Activated naive CD8-positive, alpha-beta T cell treated with anti-CD3 and anti-CD28 coated beads for 36 hours (primary cell): Measurements from ENCODE around the gene KIAA1217. TPM values are rescaled to one million over a fixed set of nuclear protein-coding genes. Genes with fewer than 3 reads are reported as not detected.

ENCODE experiments used
- DNase-seq: peaks from one replicate; pipeline ENCODE4 v3.0.0; 2021
- H3K27ac Mint-ChIP-seq: one replicate; pipeline ENCODE4 v1.8.0; 2022; ENCODE audit warnings: mild to moderate bottlenecking, moderate library complexity, mixed read lengths
- H3K27me3 Mint-ChIP-seq: one replicate; pipeline ENCODE4 v1.8.0; 2022; ENCODE audit warnings: mild to moderate bottlenecking, mixed read lengths
- H3K36me3 Mint-ChIP-seq: one replicate; pipeline ENCODE4 v1.8.0; 2021; ENCODE audit warnings: mild to moderate bottlenecking, mixed read lengths
- H3K4me1 Mint-ChIP-seq: one replicate; pipeline ENCODE4 v1.8.0; 2021; ENCODE audit warnings: mixed read lengths
- H3K4me3 Mint-ChIP-seq: one replicate; pipeline ENCODE4 v1.8.0; 2022; ENCODE audit warnings: mild to moderate bottlenecking, moderate library complexity, mixed read lengths
- H3K9me3 Mint-ChIP-seq: one replicate; pipeline ENCODE4 v1.8.0; 2022; ENCODE audit warnings: mixed read lengths
- total RNA-seq, 2 experiments: library from RNA; stranded (reverse); gene quantifications; one replicate each; pipeline ENCODE4 v1.2.3, GENCODE V29; 2021

The KIAA1217 gene
- total RNA-seq, 2 experiments from 2014 or later: 1.5 to 1.6 TPM

DNA sequence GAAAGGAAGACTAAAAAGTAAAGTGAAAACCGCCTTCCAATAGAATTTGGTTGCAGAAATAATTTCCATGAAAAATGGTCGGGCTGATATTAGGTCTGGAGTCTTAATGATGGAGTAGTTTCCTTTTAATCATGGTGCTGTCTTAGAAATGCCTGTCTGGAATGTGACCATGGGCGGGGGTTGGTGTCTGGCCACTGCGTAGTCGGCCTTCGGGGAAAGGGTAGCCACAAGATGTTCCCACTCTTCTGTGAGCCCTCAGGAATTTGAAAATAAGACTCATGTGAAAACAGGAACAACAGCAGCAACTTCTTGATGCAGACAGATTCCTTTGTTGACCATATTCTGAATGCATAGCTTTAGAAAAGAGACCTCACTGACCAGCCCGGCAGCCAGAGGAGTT lies 176.8 kb downstream of the KIAA1217 start:
- Mint-ChIP-seq H3K27ac (no peak overlapping the region), H3K9me3 (peaks cover 2% of the 10 kb centered on the region), H3K4me3 (no peak overlapping the region), H3K4me1 (peaks cover 12% of the 10 kb centered on the region), H3K36me3 (no peaks in the 10 kb centered on the region), H3K27me3 (peaks cover 39% of the 10 kb centered on the region)
- DNase-seq: no peak

DNA sequence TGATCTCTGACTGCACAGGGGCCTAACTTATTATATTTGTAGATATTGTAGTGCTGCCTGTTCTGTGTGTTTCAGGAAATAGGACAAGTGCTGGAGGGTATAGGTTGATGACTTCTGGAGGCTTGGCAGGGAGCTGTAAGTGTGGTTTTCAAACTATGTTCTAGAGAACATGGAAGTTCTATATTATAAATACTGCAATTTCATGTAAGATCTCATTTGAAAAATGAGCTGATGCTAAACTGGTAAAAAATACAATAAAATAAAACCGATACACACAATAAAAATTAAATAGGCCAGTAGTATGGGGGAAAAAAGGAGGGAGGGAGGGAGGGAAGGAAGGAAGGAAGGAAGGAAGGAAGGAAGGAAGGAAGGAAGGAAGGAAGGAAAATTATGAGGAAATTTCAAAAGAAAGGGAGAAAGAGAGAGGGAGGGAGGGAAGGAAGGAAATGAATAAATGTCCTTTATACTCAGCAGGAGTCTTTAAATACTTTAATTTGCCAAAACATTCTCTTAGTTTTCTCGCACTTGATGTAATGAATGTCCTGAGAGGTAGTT lies 181.3 kb downstream of the KIAA1217 start:
- H3K4me3 Mint-ChIP-seq: no peak overlapping the region
- H3K27ac Mint-ChIP-seq: no peak overlapping the region
- no peaks in the 10 kb centered on the region for H3K36me3 Mint-ChIP-seq
- peaks cover 18% of the 10 kb centered on the region for H3K27me3 Mint-ChIP-seq
- DNase-seq: no peak
- no peaks in the 10 kb centered on the region for H3K9me3 Mint-ChIP-seq
- no peaks in the 10 kb centered on the region for H3K4me1 Mint-ChIP-seq

DNA sequence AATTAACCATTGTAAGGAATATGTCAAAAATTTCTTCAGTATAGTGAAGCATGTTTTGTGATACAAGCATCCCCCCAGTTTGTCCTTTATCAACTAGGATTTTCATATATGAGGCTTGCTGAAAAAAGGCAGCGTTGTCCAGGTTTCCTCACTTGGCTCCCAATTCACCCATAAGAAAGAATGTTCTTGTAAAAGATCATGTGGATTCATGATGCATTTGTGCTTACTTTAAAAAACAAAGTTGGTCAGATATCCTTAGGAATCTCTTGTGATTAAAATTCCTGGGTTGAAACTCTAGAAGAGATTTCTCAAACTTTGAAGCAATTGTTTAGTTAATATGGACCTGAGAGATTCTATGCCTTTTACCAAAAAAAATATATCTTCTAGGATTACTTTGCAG lies 181.8 kb downstream of the KIAA1217 start:
- no peak overlapping the region for H3K27ac Mint-ChIP-seq
- H3K27me3 Mint-ChIP-seq: peaks cover 13% of the 10 kb centered on the region
- no peaks in the 10 kb centered on the region for H3K9me3 Mint-ChIP-seq
- no peak for DNase-seq
- no peaks in the 10 kb centered on the region for H3K36me3 Mint-ChIP-seq
- H3K4me3 Mint-ChIP-seq: no peak overlapping the region
- H3K4me1 Mint-ChIP-seq: no peaks in the 10 kb centered on the region

DNA sequence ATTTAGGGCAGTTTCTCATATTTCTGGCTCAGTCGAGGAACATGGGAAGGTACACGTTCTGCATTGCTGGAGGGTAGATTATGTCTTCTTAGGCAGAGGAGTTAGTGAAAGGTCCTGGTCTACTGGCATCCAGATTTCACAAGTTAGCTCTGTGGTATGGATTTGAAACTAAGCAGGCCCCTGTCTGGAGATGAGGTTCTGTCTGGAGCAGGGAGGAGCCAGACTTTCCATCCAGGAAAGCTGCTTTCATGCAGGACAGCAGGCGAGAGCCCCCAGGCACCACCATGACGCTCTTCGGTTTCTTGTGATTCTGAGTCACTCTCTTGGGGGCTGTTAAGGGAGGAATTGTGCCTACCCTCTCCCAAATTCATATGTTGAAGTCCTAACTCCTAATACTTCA lies 184.3 kb downstream of the KIAA1217 start:
- DNase-seq: no peak
- Mint-ChIP-seq H3K27ac (no peak overlapping the region), H3K4me3 (no peak overlapping the region), H3K9me3 (no peaks in the 10 kb centered on the region), H3K27me3 (peaks cover 8% of the 10 kb centered on the region), H3K36me3 (no peaks in the 10 kb centered on the region), H3K4me1 (no peaks in the 10 kb centered on the region)

DNA sequence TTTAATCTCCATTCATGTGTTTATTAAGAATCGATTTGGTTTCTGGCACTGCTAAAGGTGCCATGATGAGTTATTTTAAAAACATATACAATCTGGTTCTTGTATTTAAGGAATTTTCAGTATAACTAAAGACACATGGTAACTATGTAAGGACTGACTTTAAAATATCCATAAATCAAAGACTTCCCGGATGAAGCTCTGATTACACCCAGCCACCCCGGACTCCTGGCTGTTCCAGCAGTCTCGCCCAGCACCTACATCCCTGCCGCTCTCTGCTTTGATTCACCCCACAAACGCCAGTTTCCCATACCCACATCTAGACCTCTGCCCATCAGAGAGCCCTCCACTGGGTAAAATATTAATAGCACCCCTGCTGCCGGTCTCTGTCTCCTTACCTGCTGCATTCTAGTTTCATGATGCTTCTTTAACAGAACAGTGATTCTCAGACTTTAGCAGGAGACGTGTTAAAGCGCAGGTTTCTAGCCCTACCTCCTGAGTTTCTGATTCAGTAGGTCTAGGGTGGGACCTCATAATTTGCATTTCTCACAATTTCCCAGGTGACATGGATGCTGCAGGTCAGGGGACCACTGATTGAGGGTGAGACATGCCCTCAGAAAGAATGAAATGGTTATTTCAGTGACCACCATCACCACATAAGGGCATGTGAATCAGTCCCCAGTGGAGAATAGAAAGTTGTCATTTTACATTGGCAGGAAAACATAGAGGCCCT lies 185.7 kb downstream of the KIAA1217 start:
- no peak for DNase-seq
- Mint-ChIP-seq H3K27ac (no peak overlapping the region), H3K4me1 (no peaks in the 10 kb centered on the region), H3K4me3 (no peak overlapping the region), H3K9me3 (no peaks in the 10 kb centered on the region), H3K27me3 (peaks cover 16% of the 10 kb centered on the region), H3K36me3 (no peaks in the 10 kb centered on the region)

DNA sequence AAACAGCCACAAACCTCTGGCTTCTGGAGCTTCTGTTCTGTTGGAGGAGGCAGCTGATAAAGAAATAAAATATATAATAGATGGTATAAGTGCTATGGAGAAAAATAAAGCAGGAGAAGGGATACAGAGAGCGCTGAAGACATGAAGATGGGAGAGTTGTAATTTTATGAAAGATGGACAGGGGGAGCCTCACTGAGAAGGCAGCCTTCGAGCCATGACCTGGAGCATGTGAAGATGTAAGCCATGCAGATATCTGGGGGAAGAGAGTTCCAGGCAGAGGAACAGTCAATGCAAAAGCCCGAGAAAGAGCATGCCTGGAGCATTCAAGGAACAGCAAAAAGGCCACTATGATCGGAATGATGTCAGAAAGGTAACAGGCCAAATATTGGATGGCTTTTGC lies 187.5 kb downstream of the KIAA1217 start:
- Mint-ChIP-seq H3K9me3 (no peaks in the 10 kb centered on the region), H3K4me3 (no peak overlapping the region), H3K4me1 (no peaks in the 10 kb centered on the region), H3K27ac (no peak overlapping the region), H3K27me3 (peaks cover 22% of the 10 kb centered on the region), H3K36me3 (no peaks in the 10 kb centered on the region)
- no peak for DNase-seq

DNA sequence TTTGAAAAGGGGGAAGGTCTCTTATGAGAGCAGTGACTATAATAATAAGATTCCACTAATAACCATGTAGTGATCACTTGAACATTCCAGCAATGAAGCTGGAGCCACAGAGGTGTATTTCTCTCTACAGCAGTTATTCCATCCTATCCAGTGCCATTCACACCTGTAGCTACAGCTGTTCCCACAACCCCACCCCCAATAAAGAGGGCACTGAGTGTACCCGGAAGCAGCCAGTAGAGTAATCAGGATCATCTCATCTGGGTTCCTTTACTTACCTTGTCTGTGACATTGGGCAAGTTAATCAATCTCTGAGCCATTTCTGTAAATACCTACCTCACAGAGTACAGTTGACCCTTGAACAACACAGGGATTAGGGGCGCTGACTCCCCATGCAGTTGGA lies 188.7 kb downstream of the KIAA1217 start:
- DNase-seq: no peak
- Mint-ChIP-seq H3K4me3 (no peak overlapping the region), H3K9me3 (no peaks in the 10 kb centered on the region), H3K4me1 (no peaks in the 10 kb centered on the region), H3K27ac (no peak overlapping the region), H3K36me3 (no peaks in the 10 kb centered on the region), H3K27me3 (peaks cover 25% of the 10 kb centered on the region)

DNA sequence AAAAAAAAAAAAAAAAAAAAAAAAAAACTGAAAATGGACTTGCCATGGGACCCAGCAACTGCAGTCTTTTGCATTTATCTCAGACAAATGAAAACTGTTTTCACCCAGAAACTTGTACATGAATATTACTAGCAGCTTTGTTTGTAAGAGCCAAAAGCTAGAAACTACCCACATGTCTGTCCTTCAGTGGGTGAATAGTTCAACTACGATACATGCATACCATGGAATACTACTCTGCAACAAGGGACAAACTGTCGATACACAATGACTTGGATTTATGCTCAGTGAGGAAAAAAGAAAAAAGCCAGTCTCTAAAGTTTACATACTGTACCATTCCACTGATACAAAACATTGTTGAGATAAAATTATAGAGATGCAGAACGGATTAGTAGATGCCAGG lies 195.6 kb downstream of the KIAA1217 start:
- Mint-ChIP-seq H3K4me3 (no peak overlapping the region), H3K9me3 (no peaks in the 10 kb centered on the region), H3K27me3 (peaks cover 13% of the 10 kb centered on the region), H3K4me1 (no peaks in the 10 kb centered on the region), H3K36me3 (no peaks in the 10 kb centered on the region), H3K27ac (peak overlapping the region; percentile 4)
- no peak for DNase-seq

DNA sequence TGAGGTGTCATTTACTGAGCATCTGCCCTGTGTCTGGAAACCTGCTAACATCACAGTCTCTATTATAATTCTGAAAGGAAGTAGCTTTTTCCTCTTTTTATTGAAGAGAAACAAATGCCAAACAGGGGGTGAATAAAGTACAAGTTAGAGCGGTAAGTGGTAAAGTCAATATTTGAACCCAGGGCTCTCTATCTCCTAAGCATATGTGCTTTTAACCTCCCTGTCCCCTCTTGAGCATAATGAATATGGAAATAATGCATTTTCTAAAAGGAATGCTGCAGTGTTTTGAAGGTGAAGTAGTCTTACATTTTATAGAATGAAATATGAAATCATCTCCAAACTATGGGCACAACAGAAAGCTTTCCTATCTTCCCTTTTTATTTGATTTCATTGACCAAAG lies 196.7 kb downstream of the KIAA1217 start:
- H3K27ac Mint-ChIP-seq: no peak overlapping the region
- H3K4me3 Mint-ChIP-seq: no peak overlapping the region
- DNase-seq: no peak
- H3K36me3 Mint-ChIP-seq: no peaks in the 10 kb centered on the region
- H3K27me3 Mint-ChIP-seq: peaks cover 10% of the 10 kb centered on the region
- H3K4me1 Mint-ChIP-seq: no peaks in the 10 kb centered on the region
- no peaks in the 10 kb centered on the region for H3K9me3 Mint-ChIP-seq

DNA sequence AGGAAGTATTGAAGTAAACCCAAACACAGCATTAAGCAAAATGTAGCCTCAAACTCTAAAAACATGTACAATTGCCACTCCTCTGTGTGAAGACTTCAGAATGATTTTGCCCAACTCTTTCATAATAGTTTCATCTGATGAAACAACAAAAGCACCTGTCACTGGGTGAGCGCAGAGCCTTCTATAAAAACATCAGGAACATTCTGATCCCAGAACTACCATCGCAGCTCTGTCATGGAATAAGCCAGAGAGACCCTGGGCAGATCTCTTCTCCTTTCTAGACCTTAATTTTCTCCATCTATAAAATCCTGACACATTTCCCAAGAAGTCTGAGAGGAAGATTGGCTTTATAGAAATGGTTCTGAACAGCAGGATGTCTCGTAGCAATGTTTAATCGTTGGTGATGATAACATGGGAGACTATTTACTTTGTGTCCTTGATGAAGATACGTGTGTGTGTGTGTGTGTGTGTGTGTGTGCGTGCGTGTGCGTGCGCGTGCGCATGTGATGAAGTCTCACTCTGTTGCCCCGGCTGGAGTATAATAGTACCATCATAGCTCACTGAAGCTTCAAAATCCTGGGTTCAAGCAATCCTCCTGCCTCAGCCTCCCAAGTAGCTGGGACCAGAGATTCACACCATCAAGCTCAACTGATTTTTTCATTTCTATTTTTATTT lies 198.0 kb downstream of the KIAA1217 start:
- no peak overlapping the region for H3K4me3 Mint-ChIP-seq
- no peaks in the 10 kb centered on the region for H3K36me3 Mint-ChIP-seq
- no peak overlapping the region for H3K27ac Mint-ChIP-seq
- H3K27me3 Mint-ChIP-seq: peaks cover 4% of the 10 kb centered on the region
- no peak for DNase-seq
- no peaks in the 10 kb centered on the region for H3K9me3 Mint-ChIP-seq
- no peaks in the 10 kb centered on the region for H3K4me1 Mint-ChIP-seq

DNA sequence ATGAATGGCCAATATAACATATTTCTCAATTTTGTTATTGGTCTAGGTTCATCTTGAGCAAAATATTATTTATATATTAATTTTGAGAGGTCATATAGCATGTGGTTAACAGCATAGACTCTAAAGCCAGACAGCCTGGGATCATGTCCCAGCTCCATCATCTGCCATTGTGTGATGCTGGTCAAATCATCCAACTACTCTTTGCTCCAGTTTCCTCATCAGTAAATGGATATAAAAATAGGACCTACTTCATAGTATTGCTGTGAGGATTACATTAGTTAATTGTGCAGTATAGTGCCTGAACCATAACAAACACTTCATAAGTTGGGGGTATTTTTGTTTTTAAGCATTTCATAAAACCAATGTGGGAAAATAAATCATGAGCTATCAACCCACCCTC lies 199.0 kb downstream of the KIAA1217 start:
- Mint-ChIP-seq H3K4me3 (no peak overlapping the region), H3K4me1 (no peaks in the 10 kb centered on the region), H3K36me3 (no peaks in the 10 kb centered on the region), H3K27ac (no peak overlapping the region), H3K27me3 (peaks cover 4% of the 10 kb centered on the region), H3K9me3 (no peaks in the 10 kb centered on the region)
- no peak for DNase-seq

DNA sequence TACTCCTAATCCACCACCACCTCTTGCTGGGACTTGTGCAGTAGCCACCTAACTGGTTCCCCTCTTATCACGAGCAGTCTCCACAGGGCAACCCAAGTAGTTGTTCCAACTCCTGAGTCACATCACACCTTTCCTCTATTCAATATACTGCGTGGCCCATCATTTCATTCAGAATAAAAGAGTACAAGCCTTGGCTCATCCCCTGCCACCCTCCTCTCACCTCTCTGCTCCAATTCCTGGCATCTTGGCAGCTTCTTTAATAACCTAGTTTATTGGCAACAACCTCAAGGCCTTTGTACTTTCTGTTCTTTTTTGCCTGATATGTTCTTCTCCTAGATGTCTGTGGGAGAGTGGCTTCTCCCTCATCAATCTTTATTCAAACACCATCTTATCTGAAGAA lies 199.4 kb downstream of the KIAA1217 start:
- no peak overlapping the region for H3K4me3 Mint-ChIP-seq
- no peaks in the 10 kb centered on the region for H3K36me3 Mint-ChIP-seq
- DNase-seq: no peak
- no peaks in the 10 kb centered on the region for H3K9me3 Mint-ChIP-seq
- H3K27me3 Mint-ChIP-seq: peaks cover 4% of the 10 kb centered on the region
- no peaks in the 10 kb centered on the region for H3K4me1 Mint-ChIP-seq
- no peak overlapping the region for H3K27ac Mint-ChIP-seq

DNA sequence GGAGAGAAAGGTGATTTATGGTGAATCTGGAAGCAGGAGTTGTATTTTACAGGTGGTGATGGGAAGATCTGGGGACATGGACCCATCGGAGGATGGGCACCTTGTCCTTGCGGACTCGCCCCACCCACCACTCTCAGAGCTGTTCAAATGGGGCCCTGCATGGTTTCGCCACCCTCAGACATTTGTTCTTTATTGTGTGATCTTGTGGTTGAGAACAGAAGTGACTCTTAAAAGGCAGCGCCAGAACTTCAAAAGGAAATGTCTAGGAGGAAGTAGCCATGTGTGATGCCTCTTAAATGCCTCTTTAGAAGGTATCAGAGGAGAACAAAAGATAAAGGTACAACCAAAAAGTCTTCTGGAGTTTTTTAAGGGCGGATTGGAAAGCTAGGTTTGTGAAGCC lies 205.7 kb downstream of the KIAA1217 start:
- DNase-seq: no peak
- Mint-ChIP-seq H3K27ac (no peak overlapping the region), H3K36me3 (no peaks in the 10 kb centered on the region), H3K27me3 (peaks cover 19% of the 10 kb centered on the region), H3K9me3 (no peaks in the 10 kb centered on the region), H3K4me1 (no peaks in the 10 kb centered on the region), H3K4me3 (no peak overlapping the region)

DNA sequence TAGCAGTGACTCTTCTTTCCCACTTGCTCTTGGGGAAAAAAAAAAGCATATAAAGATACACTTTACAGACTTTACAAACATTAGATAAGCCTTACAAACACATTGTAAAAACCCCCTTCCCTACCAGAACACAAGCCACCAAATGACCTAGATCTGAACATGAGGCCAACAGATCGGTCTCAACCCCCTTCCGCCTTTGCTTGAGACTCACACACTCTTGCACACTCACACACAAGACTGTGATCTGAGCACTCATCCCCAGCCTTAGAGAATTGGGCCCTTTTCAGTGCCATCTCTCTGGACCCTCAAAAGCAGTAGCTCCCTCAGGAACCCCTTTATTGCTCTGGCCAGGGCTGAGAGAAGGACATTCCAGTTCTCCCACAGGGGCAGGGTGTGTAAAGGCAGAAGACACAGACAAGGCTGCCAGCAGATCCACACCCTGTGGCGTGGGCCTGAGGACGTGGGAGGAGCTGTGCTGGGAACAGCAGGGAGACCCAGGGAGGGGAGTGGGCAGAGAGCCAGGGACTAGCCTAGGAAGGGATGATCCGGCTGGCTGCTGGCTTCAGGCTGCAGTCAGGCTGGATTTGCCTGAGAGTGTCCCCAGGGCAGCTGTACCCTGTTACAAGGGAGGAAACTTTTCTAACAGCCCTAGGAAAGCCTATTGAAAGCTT lies 206.7 kb downstream of the KIAA1217 start:
- Mint-ChIP-seq H3K4me3 (no peak overlapping the region), H3K4me1 (no peaks in the 10 kb centered on the region), H3K36me3 (no peaks in the 10 kb centered on the region), H3K27ac (no peak overlapping the region), H3K9me3 (no peaks in the 10 kb centered on the region), H3K27me3 (peaks cover 19% of the 10 kb centered on the region)
- no peak for DNase-seq

DNA sequence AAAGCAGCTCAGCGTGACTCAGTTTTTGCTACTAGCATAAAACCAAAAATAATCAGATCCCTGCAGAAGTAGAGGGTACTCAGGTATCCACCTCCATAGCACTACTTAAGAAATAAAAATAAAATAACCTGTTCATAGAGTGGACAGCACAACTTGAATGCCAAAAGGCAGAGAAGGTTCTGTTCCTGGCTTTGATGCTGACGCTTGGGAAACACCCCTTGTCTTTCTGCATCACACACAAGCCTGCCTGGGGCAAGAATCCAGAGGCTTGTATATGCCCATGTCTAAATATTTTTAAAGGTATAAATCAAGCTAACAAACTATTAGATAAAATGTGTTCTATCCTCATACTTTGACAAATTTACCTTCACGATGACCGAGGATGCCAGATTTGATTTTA lies 207.3 kb downstream of the KIAA1217 start:
- peaks cover 22% of the 10 kb centered on the region for H3K27me3 Mint-ChIP-seq
- H3K27ac Mint-ChIP-seq: no peak overlapping the region
- no peaks in the 10 kb centered on the region for H3K9me3 Mint-ChIP-seq
- no peaks in the 10 kb centered on the region for H3K4me1 Mint-ChIP-seq
- H3K36me3 Mint-ChIP-seq: no peaks in the 10 kb centered on the region
- H3K4me3 Mint-ChIP-seq: no peak overlapping the region
- no peak for DNase-seq
